ENCODE data around the gene NDUFS3. TPM values are rescaled to one million over a fixed set of nuclear protein-coding genes. Genes with fewer than 3 reads are reported as not detected.

Gene NDUFS3
- total RNA-seq, 2 experiments from 2014 or later: 129 to 138 TPM

GRCh38 chr11:47617417-47617809, 38.5 kb downstream of the NDUFS3 start:
- no peaks in the 10 kb centered on the region for H3K4me1 Mint-ChIP-seq (ENCODE audit: low read depth)
- H3K27ac Mint-ChIP-seq: no peak overlapping the region
- ChIA-PET CTCF (interaction anchor here (1.0 to 1.6 kb wide), 6 partner anchors 12 to 174 kb away, joined by 3 to 6 read pairs (median 4); no protein-coding TSS in a partner anchor), POLR2A (no interaction called here)
- H3K9me3 Mint-ChIP-seq: no peaks in the 10 kb centered on the region
- H3K36me3 Mint-ChIP-seq (ENCODE audit: low read depth): peaks cover 15% of the 10 kb centered on the region
- no peaks in the 10 kb centered on the region for H3K27me3 Mint-ChIP-seq
- H3K4me3 Mint-ChIP-seq: no peak overlapping the region
- no peak for TF ChIP-seq CTCF (IDR thresholded peaks at IDR 0.05)
- no peak for DNase-seq
- intact Hi-C loops (cut with micrococcal nuclease): no loop called here
- no peak for ATAC-seq

DNA sequence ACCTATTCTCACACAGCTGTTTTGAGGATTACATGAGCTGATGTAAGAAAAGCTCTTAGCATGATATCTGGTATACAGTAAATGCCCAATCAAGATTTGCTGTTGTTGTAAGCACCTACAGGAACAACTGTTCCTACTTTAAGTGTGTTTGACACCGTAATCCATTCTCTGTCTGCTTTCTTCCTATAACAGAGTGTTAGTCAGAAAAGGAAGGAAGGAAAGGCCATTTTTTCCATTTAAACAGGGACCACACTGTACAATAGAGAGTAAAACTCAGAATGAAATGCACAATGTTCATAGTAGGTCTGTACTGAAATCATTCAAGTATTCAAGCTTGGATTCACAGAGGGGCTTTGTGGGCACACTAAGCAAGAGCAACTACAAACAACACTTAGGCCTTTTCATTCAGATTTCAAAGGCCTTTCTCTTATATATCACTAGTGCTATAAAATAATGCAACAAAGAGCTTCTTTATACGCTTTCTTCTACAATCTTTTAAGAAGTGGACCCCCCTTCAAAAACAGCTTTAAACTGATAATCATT, 42.0 kb downstream of the NDUFS3 start:
- Mint-ChIP-seq H3K27ac (peak overlapping the region; percentile 27), H3K4me1 (ENCODE audit: low read depth) (no peaks in the 10 kb centered on the region), H3K27me3 (no peaks in the 10 kb centered on the region), H3K36me3 (ENCODE audit: low read depth) (peaks cover 24% of the 10 kb centered on the region), H3K9me3 (no peaks in the 10 kb centered on the region), H3K4me3 (no peak overlapping the region)
- no peak for DNase-seq
- intact Hi-C loops (cut with micrococcal nuclease): no loop called here
- POLR2A ChIA-PET: interaction anchor here (1.0 to 1.4 kb wide), 2 partner anchors 16 to 26 kb away, joined by 3 to 5 read pairs; no protein-coding TSS in a partner anchor
- ATAC-seq: no peak
- TF ChIP-seq CTCF (IDR thresholded peaks at IDR 0.05): no peak
- CTCF ChIA-PET: no interaction called here

DNA sequence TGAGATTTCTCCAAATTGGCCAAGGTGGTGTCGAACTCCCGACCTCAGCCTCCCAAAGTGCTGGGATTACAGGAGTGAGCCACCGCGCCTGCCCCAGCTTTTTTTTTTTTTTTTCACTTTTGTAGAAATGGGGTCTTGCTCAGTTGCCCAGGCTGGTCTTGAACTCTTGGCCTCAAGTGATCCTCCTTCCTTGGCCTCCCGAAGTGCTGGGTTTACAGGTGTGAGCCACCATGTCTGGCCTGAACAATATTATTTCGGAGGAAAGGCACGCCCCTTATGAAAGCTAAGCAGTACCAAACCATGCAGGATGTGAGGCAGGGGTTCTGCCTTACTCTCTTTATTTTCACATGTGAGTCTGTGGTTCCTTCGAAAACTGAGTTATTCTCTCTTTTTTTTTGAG, 47.4 kb downstream of the NDUFS3 start:
- H3K27me3 Mint-ChIP-seq: no peaks in the 10 kb centered on the region
- H3K9me3 Mint-ChIP-seq: no peaks in the 10 kb centered on the region
- no peaks in the 10 kb centered on the region for H3K4me1 Mint-ChIP-seq (ENCODE audit: low read depth)
- no peak overlapping the region for H3K4me3 Mint-ChIP-seq
- no peak overlapping the region for H3K27ac Mint-ChIP-seq
- intact Hi-C loops (cut with micrococcal nuclease): no loop called here
- ChIA-PET POLR2A (interaction anchor here (1.0 kb wide), 1 partner anchor 118 kb away, joined by 3 read pairs; no protein-coding TSS in a partner anchor), CTCF (no interaction called here)
- H3K36me3 Mint-ChIP-seq (ENCODE audit: low read depth): peaks cover 38% of the 10 kb centered on the region
- DNase-seq: no peak
- TF ChIP-seq CTCF (IDR thresholded peaks at IDR 0.05): no peak
- ATAC-seq: no peak

GRCh38 chr11:47628026-47628425, 49.2 kb downstream of the NDUFS3 start:
- Mint-ChIP-seq H3K36me3 (ENCODE audit: low read depth) (peaks cover 44% of the 10 kb centered on the region), H3K27ac (no peak overlapping the region), H3K9me3 (no peaks in the 10 kb centered on the region), H3K4me3 (no peak overlapping the region), H3K27me3 (no peaks in the 10 kb centered on the region), H3K4me1 (ENCODE audit: low read depth) (no peaks in the 10 kb centered on the region)
- ATAC-seq (no peak), DNase-seq (no peak)
- intact Hi-C loops (cut with micrococcal nuclease): no loop called here
- ChIA-PET POLR2A (interaction anchor here (0.6 kb wide), 1 partner anchor 24 kb away, joined by 3 read pairs; no protein-coding TSS in a partner anchor), CTCF (interaction anchor here (0.6 kb wide), 1 partner anchor 14 kb away, joined by 3 read pairs; the partner anchor contains the start of gene MTCH2)
- no peak for TF ChIP-seq CTCF (IDR thresholded peaks at IDR 0.05)

- CTCF ChIA-PET: no interaction called here
- no peak for ATAC-seq
Observed at GRCh38 chr11:47631473-47631872, 52.6 kb downstream of the NDUFS3 start.

More at GRCh38 chr11:47631473-47631872, 52.6 kb downstream of the NDUFS3 start:
- Mint-ChIP-seq H3K27ac (no peak overlapping the region), H3K9me3 (no peaks in the 10 kb centered on the region), H3K4me1 (ENCODE audit: low read depth) (no peaks in the 10 kb centered on the region), H3K27me3 (no peaks in the 10 kb centered on the region), H3K36me3 (ENCODE audit: low read depth) (peaks cover 51% of the 10 kb centered on the region), H3K4me3 (no peak overlapping the region)
- intact Hi-C loops (cut with micrococcal nuclease): no loop called here
- POLR2A ChIA-PET: interaction anchor here (0.6 kb wide), 1 partner anchor 47 kb away, joined by 4 read pairs; no protein-coding TSS in a partner anchor
- no peak for DNase-seq
- TF ChIP-seq CTCF (IDR thresholded peaks at IDR 0.05): no peak

Other genes with a start within 250 kb of the NDUFS3 start
- not detected for gene MYBPC3, start 226.4 kb upstream of the NDUFS3 start, total RNA-seq
- under 1 TPM in 1 of 2 experiments, not detected in 1; 0.25 TPM for gene SPI1, start 200.5 kb upstream of the NDUFS3 start, total RNA-seq
- gene SLC39A13, start 170.5 kb upstream of the NDUFS3 start, total RNA-seq: 10 to 100 TPM; 10.0 to 10.5 TPM
- gene PSMC3, start 152.6 kb upstream of the NDUFS3 start, total RNA-seq: 100 to 1,000 TPM; 137 to 140 TPM
- under 1 TPM; 0.36 to 0.81 TPM for gene RAPSN, start 129.9 kb upstream of the NDUFS3 start, total RNA-seq
- gene CELF1, start 25.9 kb upstream of the NDUFS3 start, total RNA-seq: 100 to 1,000 TPM; 120 to 122 TPM
- 10 to 100 TPM; 44.1 to 46.7 TPM for gene PTPMT1, start 13.5 kb upstream of the NDUFS3 start, total RNA-seq
- 10 to 100 TPM; 15.4 to 16.3 TPM for gene KBTBD4, start 104 bp upstream of the NDUFS3 start, total RNA-seq
- gene FAM180B, start 7.6 kb downstream of the NDUFS3 start, total RNA-seq: not detected
- gene C1QTNF4, start 15.3 kb downstream of the NDUFS3 start, total RNA-seq: under 1 TPM in 1 of 2 experiments, not detected in 1; 0.18 TPM
- gene MTCH2, start 63.5 kb downstream of the NDUFS3 start, total RNA-seq: 100 to 1,000 TPM; 144 to 145 TPM
- 1 to 10 TPM; 4.5 to 7.1 TPM for gene AGBL2, start 136.3 kb downstream of the NDUFS3 start, total RNA-seq
- gene FNBP4, start 188.3 kb downstream of the NDUFS3 start, total RNA-seq: 100 to 1,000 TPM; 114 to 117 TPM

Measured in activated CD8-positive, alpha-beta T cell treated with anti-CD3 and anti-CD28 coated beads for 36 hours (primary cell).